IMR-90 (cell line): Measurements from ENCODE around the gene PLA2G4B. TPM values are rescaled to one million over a fixed set of nuclear protein-coding genes. Genes with fewer than 3 reads are reported as not detected.

Source experiments
- ATAC-seq: fragments of 200-7000 bp; cut with Tn5 transposase; 2 replicates; pipeline ENCODE4 v1.9.1; 2020; ENCODE audit warnings: low read depth, mild to moderate bottlenecking, moderate library complexity
- BruUV-seq: library from RNA; stranded (reverse); fragments of 400-500 nt; replicated peaks from 2 replicates; lab custom pipeline; 2021; lab: Mats Ljungman, UMichigan
- CTCF ChIA-PET: fragments of 300-600 bp; formaldehyde crosslinking; extraction: SDS; loops from one replicate; lab custom pipeline; 2021; ENCODE audit warnings: antibody characterized with exemption; lab: Yijun Ruan, JAX
- POLR2A ChIA-PET: fragments of 300-600 bp; sonication (Branson Sonifier 250); formaldehyde crosslinking; loops from one replicate; lab custom pipeline; 2022; ENCODE audit warnings: antibody characterized with exemption; ENCODE audit not compliant: unreplicated experiment; lab: Charles Lee
- DNase-seq: peaks from one replicate; pipeline ENCODE4 v3.0.0; 2013
- H2AFZ ChIP-seq: replicated peaks from 2 replicates; pipeline ENCODE3; 2013; ENCODE audit warnings: low read length, mild to moderate bottlenecking; ENCODE audit not compliant: poor library complexity
- H2AK5ac ChIP-seq: 2 replicates; pipeline ENCODE4 v1.6.1; 2013; ENCODE audit warnings: low read depth, low read length, inconsistent platforms
- H2AK9ac ChIP-seq: replicated peaks from 2 replicates; pipeline ENCODE3; 2013; ENCODE audit warnings: mild to moderate bottlenecking, low read depth, low read length, moderate library complexity; ENCODE audit not compliant: poor library complexity
- H2BK120ac ChIP-seq: 2 replicates; pipeline ENCODE4 v1.6.1; 2013; ENCODE audit warnings: low read depth, low read length, inconsistent platforms
- H2BK15ac ChIP-seq: 3 replicates; pipeline ENCODE4 v1.6.1; 2013; ENCODE audit warnings: low read depth, low read length, inconsistent platforms
- H2BK20ac ChIP-seq: 2 replicates; pipeline ENCODE4 v1.6.1; 2013; ENCODE audit warnings: low read depth, mild to moderate bottlenecking, inconsistent platforms, low read length, moderate library complexity
- H2BK5ac ChIP-seq: 2 replicates; pipeline ENCODE4 v1.6.1; 2013; ENCODE audit warnings: mild to moderate bottlenecking, low read depth, low read length, inconsistent platforms; ENCODE audit not compliant: poor library complexity, severe bottlenecking
- H3K14ac ChIP-seq: replicated peaks from 2 replicates; pipeline ENCODE4 v1.6.1; 2013; ENCODE audit warnings: low read depth, low read length, inconsistent platforms
- H3K18ac ChIP-seq: 2 replicates; pipeline ENCODE4 v1.6.1; 2013; ENCODE audit warnings: low read depth, low read length, control low read depth
- H3K23ac ChIP-seq: 2 replicates; pipeline ENCODE4 v1.6.1; 2013; ENCODE audit warnings: low read depth, low read length, inconsistent platforms
- H3K27ac ChIP-seq: 2 replicates; pipeline ENCODE4 v1.5.1; 2013; ENCODE audit warnings: mild to moderate bottlenecking, control low read depth, low read length; ENCODE audit not compliant: insufficient read depth
- H3K27me3 ChIP-seq: 2 replicates; pipeline ENCODE4 v1.6.1; 2013; ENCODE audit warnings: low read length; ENCODE audit not compliant: control insufficient read depth, insufficient read depth
- H3K36me3 ChIP-seq: 2 replicates; pipeline ENCODE4 v1.6.1; 2013; ENCODE audit warnings: low read length, mixed read lengths; ENCODE audit not compliant: control insufficient read depth, insufficient read depth
- H3K4ac ChIP-seq: 2 replicates; pipeline ENCODE4 v1.6.1; 2013; ENCODE audit warnings: low read depth, low read length, inconsistent platforms
- H3K4me1 ChIP-seq: 2 replicates; pipeline ENCODE4 v1.6.1; 2013; ENCODE audit warnings: low read length, mixed read lengths; ENCODE audit not compliant: control insufficient read depth, insufficient read depth
- H3K4me2 ChIP-seq: 2 replicates; pipeline ENCODE4 v1.6.1; 2013; ENCODE audit warnings: low read depth, mild to moderate bottlenecking, control low read depth, low read length, moderate library complexity
- H3K4me3 ChIP-seq: 2 replicates; pipeline ENCODE4 v1.5.1; 2013; ENCODE audit warnings: low read depth, mild to moderate bottlenecking, control low read depth, low read length, moderate library complexity; ENCODE audit not compliant: insufficient read depth
- H3K56ac ChIP-seq: 2 replicates; pipeline ENCODE4 v1.6.1; 2013; ENCODE audit warnings: low read length, inconsistent platforms; ENCODE audit not compliant: insufficient read depth; ENCODE audit errors: extremely low read depth
- H3K79me1 ChIP-seq, 2 experiments: 2 replicates each; pipeline ENCODE4 v1.6.1; 2013; ENCODE audit warnings: low read length in 2 of 2, inconsistent platforms in 1 of 2, low read depth in 1 of 2
- H3K9ac ChIP-seq: 2 replicates; pipeline ENCODE4 v1.6.1; 2013; ENCODE audit warnings: low read depth, low read length, control low read depth
- H3K9me1 ChIP-seq: 2 replicates; pipeline ENCODE4 v1.6.1; 2013; ENCODE audit warnings: low read length, inconsistent platforms; ENCODE audit not compliant: insufficient read depth
- H3K9me3 ChIP-seq: 2 replicates; pipeline ENCODE4 v1.6.1; 2013; ENCODE audit warnings: low read length; ENCODE audit not compliant: control insufficient read depth, insufficient read depth
- H4K20me1 ChIP-seq: 2 replicates; pipeline ENCODE4 v1.6.1; 2013; ENCODE audit warnings: low read length, inconsistent platforms; ENCODE audit not compliant: insufficient read depth
- H4K5ac ChIP-seq: 2 replicates; pipeline ENCODE4 v1.6.1; 2013; ENCODE audit warnings: mild to moderate bottlenecking, low read depth, low read length, control low read depth
- H4K8ac ChIP-seq, 2 experiments: 2 replicates each; pipeline ENCODE4 v1.6.1; 2013; ENCODE audit warnings: low read depth in 2 of 2, low read length in 2 of 2, control low read depth in 1 of 2, inconsistent platforms in 1 of 2
- H4K91ac ChIP-seq: 2 replicates; pipeline ENCODE4 v1.6.1; 2013; ENCODE audit warnings: low read depth, low read length, inconsistent platforms; ENCODE audit not compliant: insufficient read depth
- CEBPB ChIP-seq: IDR thresholded peaks from 2 replicates; pipeline ENCODE4 v1.6.1; 2012; ENCODE audit warnings: low read depth, low read length, improper control_type of control experiment
- CHD1 ChIP-seq: IDR thresholded peaks from 2 replicates; pipeline ENCODE4 v1.6.1; 2012; ENCODE audit warnings: low read depth, low read length, improper control_type of control experiment
- ELK1 ChIP-seq: fragments of 150-350 bp; IDR thresholded peaks from 2 replicates; pipeline ENCODE4 v1.6.1; 2016; ENCODE audit warnings: low read depth, mild to moderate bottlenecking, low read length, moderate library complexity, borderline replicate concordance
- FOS ChIP-seq: fragments of 150-350 bp; IDR thresholded peaks from 2 replicates; pipeline ENCODE4 v1.6.1; 2016; ENCODE audit warnings: low read depth, low read length
- MAFK ChIP-seq: IDR thresholded peaks from 2 replicates; pipeline ENCODE4 v1.6.1; 2012; ENCODE audit warnings: low read depth, low read length, improper control_type of control experiment
- MAZ ChIP-seq: IDR thresholded peaks from 2 replicates; pipeline ENCODE4 v1.6.1; 2012; ENCODE audit warnings: low read depth, mild to moderate bottlenecking, low read length, improper control_type of control experiment, moderate library complexity, borderline replicate concordance
- MXI1 ChIP-seq: IDR thresholded peaks from 2 replicates; pipeline ENCODE4 v1.6.1; 2012; ENCODE audit warnings: low read depth, mild to moderate bottlenecking, low read length, moderate library complexity, borderline replicate concordance
- POLR2A ChIP-seq: IDR thresholded peaks from 2 replicates; pipeline ENCODE4 v1.6.1; 2012; ENCODE audit warnings: mild to moderate bottlenecking, low read depth, low read length
- RCOR1 ChIP-seq: IDR thresholded peaks from 2 replicates; pipeline ENCODE4 v1.6.1; 2012; ENCODE audit warnings: mild to moderate bottlenecking, low read length, improper control_type of control experiment; ENCODE audit not compliant: insufficient replicate concordance
- RFX5 ChIP-seq: IDR thresholded peaks from 2 replicates; pipeline ENCODE4 v1.8.0; 2012; ENCODE audit warnings: low read depth, mild to moderate bottlenecking, low read length, moderate library complexity
- SMC3 ChIP-seq: fragments of 150-350 bp; IDR thresholded peaks from 2 replicates; pipeline ENCODE4 v1.6.1; 2016; ENCODE audit warnings: low read depth, mild to moderate bottlenecking, antibody characterized with exemption, low read length, moderate library complexity
- USF2 ChIP-seq: fragments of 150-350 bp; IDR thresholded peaks from 2 replicates; pipeline ENCODE4 v1.6.1; 2017; ENCODE audit warnings: mild to moderate bottlenecking, antibody characterized with exemption, low read length, low read depth
- WGBS, 2 experiments: methylation state at CpG; one replicate each; pipeline versions ENCODE4 v1.1.5 to v1.1.7; 2013; ENCODE audit warnings: missing lambda C conversion rate in 2 of 2; ENCODE audit not compliant: insufficient read length in 1 of 2; ENCODE audit errors: extremely low coverage in 2 of 2; 5-methylcytosine and 5-hydroxymethylcytosine counted together
- dilution Hi-C: fragments of 300-500 bp; cut with HindIII; formaldehyde crosslinking; loops from one replicate; pipeline ENCODE4 v1.14.3; 2018; ENCODE audit warnings: low sequenced_read_pairs; ENCODE audit not compliant: unreplicated experiment
- in situ Hi-C: fragments of 300-500 bp; cut with MboI; formaldehyde crosslinking; loops from 3 replicates; pipeline ENCODE4 v1.14.3; 2019; ENCODE audit warnings: low sequenced_read_pairs, inconsistent platforms, mixed read lengths
- intact Hi-C: fragments of 100-400 bp; cut with micrococcal nuclease; formaldehyde crosslinking; loops from 2 replicates; pipeline ENCODE4 v1.10.0; 2022
- polyA plus RNA-seq, 3 experiments: library from polyadenylated mRNA; depleted of rRNA; stranded (reverse); fragments of >200 nt; gene quantifications; 2 replicates each; pipeline ENCODE4 v1.2.3, GENCODE V29; 2012; ENCODE audit warnings: low replicate concordance in 1 of 3
- total RNA-seq: library from RNA; depleted of rRNA; stranded (reverse); fragments of >200 nt; gene quantifications from 2 replicates; pipeline ENCODE4 v1.2.3, GENCODE V29; 2012

The PLA2G4B gene
- total and polyA plus RNA-seq, 2 of the 4 experiments (the other 2 are of a cell fraction) = 0.18 to 3.1 TPM

GRCh38 chr15:41827880-41828806 lies 10.5 kb upstream of the PLA2G4B start, which contains the start of gene JMJD7 (continued):
- peak; percentile 39; the same call in 1 of the 2 replicates for TF ChIP-seq MXI1

- in situ Hi-C loops (no loop called here), dilution Hi-C loops (no loop called here), intact Hi-C loops (loop anchor here (1.0 kb wide), 2 partner anchors 54 to 76 kb away; partner anchors contain the start of gene MAPKBP1)
- peaks cover 2% of the 10 kb centered on the region; the same call in 1 of the 2 replicates for H3K4me1 ChIP-seq
- POLR2A ChIA-PET = no interaction called here
- no peak overlapping the region for H4K5ac ChIP-seq
- no peaks in the 10 kb centered on the region for H3K9me3 ChIP-seq
- H3K27ac ChIP-seq = no peak overlapping the region
- H3K9ac ChIP-seq = peak overlapping the region; percentile 56; the same call in 1 of the 2 replicates
- no peak overlapping the region for H2AK9ac ChIP-seq
- no peak overlapping the region for H2BK120ac ChIP-seq
- no peaks in the 10 kb centered on the region for H3K27me3 ChIP-seq
- peaks cover 23% of the 10 kb centered on the region for H3K36me3 ChIP-seq
- H3K4me2 ChIP-seq = peak overlapping the region; percentile 92
- no peak overlapping the region for H2AK5ac ChIP-seq
- H2BK5ac ChIP-seq = no peak overlapping the region
- H3K79me1 ChIP-seq = peaks cover 17 to 30% of the 10 kb centered on the region in 2 experiments
- H2AFZ ChIP-seq = no peak overlapping the region
- 7% methylated on average over 3 of the region's 6 CpGs; no CpG with 5 or more reads in 1 of the 2 experiments for WGBS, 2 experiments
- no peak overlapping the region for H2BK20ac ChIP-seq
- DNase-seq = peak; percentile 32
- no peak overlapping the region for H4K8ac ChIP-seq
- peak overlapping the region; percentile 64; the same call in 1 of the 2 replicates for H3K23ac ChIP-seq
- H3K4ac ChIP-seq = no peak overlapping the region; the same call in 1 of the 2 replicates
- H3K18ac ChIP-seq = no peak overlapping the region
- BruUV-seq = no TSS peak
- no peak overlapping the region for H3K56ac ChIP-seq
- peaks cover 4% of the 10 kb centered on the region for H4K20me1 ChIP-seq
- no peak overlapping the region for H4K91ac ChIP-seq
- 0 out of 2 replicates have a peak overlapping the region, but pooled peaks have one; percentile 74 for H3K14ac ChIP-seq
- CTCF ChIA-PET = no interaction called here
- peak; percentile 2 for ATAC-seq
- H3K9me1 ChIP-seq = peaks cover 11% of the 10 kb centered on the region; the same call in 1 of the 2 replicates
- TF ChIP-seq RFX5 (no peak), USF2 (no peak), ELK1 (no peak), MAFK (no peak), CEBPB (no peak), SMC3 (no peak), RCOR1 (no peak), POLR2A (no peak), FOS (no peak), CHD1 (no peak), MXI1 (no peak), MAZ (no peak)
- no peak overlapping the region for H2BK15ac ChIP-seq
- peak overlapping the region; percentile 73 for H3K4me3 ChIP-seq
Observed at GRCh38 chr15:41828807-41829141, 9.9 kb upstream of the PLA2G4B start.
